Measurements from ENCODE around the gene ABRAXAS1.

DNA sequence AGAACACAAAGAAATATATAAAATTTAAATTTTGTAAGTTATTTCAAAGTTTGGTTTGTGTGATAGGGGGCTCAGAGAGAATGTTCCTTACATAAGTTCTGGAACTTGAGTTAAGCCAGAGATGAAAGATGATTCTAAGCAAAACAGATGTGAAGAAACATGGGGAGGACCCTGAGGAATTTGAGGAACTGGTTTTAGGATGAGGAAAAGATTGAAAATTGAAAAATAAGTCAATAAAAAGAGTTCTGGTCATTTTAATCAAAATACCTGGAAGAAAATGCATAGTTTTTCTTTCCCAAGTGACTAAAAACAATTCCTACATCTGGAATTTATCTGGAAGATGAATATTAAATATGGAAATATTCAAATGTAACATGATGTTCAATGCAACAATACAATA, 66.7 kb downstream of the ABRAXAS1 start:
- TF ChIP-seq EZH2 (IDR thresholded peaks at IDR 0.05; ENCODE audit: insufficient read depth, low read length), result no peak
- TF ChIP-seq, protein P1, sequence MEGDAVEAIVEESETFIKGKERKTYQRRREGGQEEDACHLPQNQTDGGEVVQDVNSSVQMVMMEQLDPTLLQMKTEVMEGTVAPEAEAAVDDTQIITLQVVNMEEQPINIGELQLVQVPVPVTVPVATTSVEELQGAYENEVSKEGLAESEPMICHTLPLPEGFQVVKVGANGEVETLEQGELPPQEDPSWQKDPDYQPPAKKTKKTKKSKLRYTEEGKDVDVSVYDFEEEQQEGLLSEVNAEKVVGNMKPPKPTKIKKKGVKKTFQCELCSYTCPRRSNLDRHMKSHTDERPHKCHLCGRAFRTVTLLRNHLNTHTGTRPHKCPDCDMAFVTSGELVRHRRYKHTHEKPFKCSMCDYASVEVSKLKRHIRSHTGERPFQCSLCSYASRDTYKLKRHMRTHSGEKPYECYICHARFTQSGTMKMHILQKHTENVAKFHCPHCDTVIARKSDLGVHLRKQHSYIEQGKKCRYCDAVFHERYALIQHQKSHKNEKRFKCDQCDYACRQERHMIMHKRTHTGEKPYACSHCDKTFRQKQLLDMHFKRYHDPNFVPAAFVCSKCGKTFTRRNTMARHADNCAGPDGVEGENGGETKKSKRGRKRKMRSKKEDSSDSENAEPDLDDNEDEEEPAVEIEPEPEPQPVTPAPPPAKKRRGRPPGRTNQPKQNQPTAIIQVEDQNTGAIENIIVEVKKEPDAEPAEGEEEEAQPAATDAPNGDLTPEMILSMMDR (IDR thresholded peaks at IDR 0.05; ENCODE audit: insufficient read depth, low read depth, low read length), result no peak
